Gastroesophageal sphincter (tissue), 4 donors: Measurements from ENCODE around the gene WFDC1. TPM values are rescaled to one million over a fixed set of nuclear protein-coding genes. Genes with fewer than 3 reads are reported as not detected.

Experiments used
- ATAC-seq: fragments of 150-250 bp; one replicate; pipeline ENCODE4 v1.9.1; 2016; ENCODE audit warnings: mild to moderate bottlenecking, moderate library complexity
- H3K27ac ChIP-seq, 4 donors: fragments of 200-600 bp; sonication (generic) in 3 of 4; 1 replicate in 3 of 4; 2 replicates in 1 of 4; pipeline ENCODE4 v1.5.1; 2016 to 2019
- H3K27me3 ChIP-seq: fragments of 200-600 bp; sonication (generic); one replicate; pipeline ENCODE4 v1.5.1; 2019
- H3K36me3 ChIP-seq, 2 donors: fragments of 200-600 bp; sonication (generic); one replicate each; pipeline ENCODE4 v1.5.1; 2019; ENCODE audit warnings: control low read depth in 1 of 2
- H3K4me1 ChIP-seq, 3 donors: fragments of 200-600 bp; sonication (generic); 1 replicate in 2 of 3; 2 replicates in 1 of 3; pipeline ENCODE4 v1.5.1; 2016 to 2019; ENCODE audit warnings: control low read depth in 2 of 3
- H3K4me3 ChIP-seq, 2 donors: fragments of 200-600 bp; sonication (generic); one replicate each; pipeline ENCODE4 v1.5.1; 2019; ENCODE audit warnings: mild to moderate bottlenecking in 1 of 2, moderate library complexity in 1 of 2
- H3K9me3 ChIP-seq, 3 donors: fragments of 200-600 bp; sonication (generic); one replicate each; pipeline ENCODE4 v1.5.1; 2017 to 2019; ENCODE audit warnings: control low read depth in 2 of 3
- CTCF ChIP-seq, 4 experiments: fragments of 200-600 bp in 2 of 4; fragments of 450-650 bp in 2 of 4; sonication (generic) in 1 of 4; IDR thresholded peaks; one replicate each; pipeline ENCODE4 v1.5.1; 2017 to 2019; ENCODE audit warnings: antibody characterized with exemption in 4 of 4, mild to moderate bottlenecking in 2 of 4, moderate library complexity in 2 of 4
- EP300 ChIP-seq: sonication (generic); formaldehyde crosslinking; IDR thresholded peaks from one replicate; pipeline ENCODE4 v1.6.1; 2017; ENCODE audit warnings: antibody characterized with exemption, mild to moderate bottlenecking
- POLR2A ChIP-seq, 2 donors: fragments of 450-650 bp; IDR thresholded peaks; one replicate each; pipeline ENCODE4 v1.6.1; 2017; ENCODE audit warnings: antibody characterized with exemption in 2 of 2, mild to moderate bottlenecking in 2 of 2, moderate library complexity in 1 of 2
- POLR2AphosphoS5 ChIP-seq: sonication (generic); formaldehyde crosslinking; IDR thresholded peaks from one replicate; pipeline ENCODE4 v1.6.1; 2017; ENCODE audit warnings: antibody characterized with exemption
- WGBS, 2 donors: methylation state at CpG; one replicate each; pipeline ENCODE4 v1.1.5; 2018; ENCODE audit warnings: low coverage in 1 of 2; 5-methylcytosine and 5-hydroxymethylcytosine counted together
- total RNA-seq, 4 donors: library from RNA; depleted of rRNA; stranded (reverse); fragments of >200 nt; gene quantifications; one replicate each; pipeline ENCODE4 v1.1.0, GENCODE V29; 2016

WFDC1 gene
- total RNA-seq, 4 donors from 2014 or later: 25.0 to 53.1 (median 38.2) TPM

- TF ChIP-seq POLR2AphosphoS5: no peak
- no peak for TF ChIP-seq CTCF (IDR thresholded peaks at IDR 0.05)
- no peak for TF ChIP-seq EP300
- no peak for TF ChIP-seq POLR2A (IDR thresholded peaks at IDR 0.05)
- peaks cover 20% of the 10 kb centered on the region for H3K27me3 ChIP-seq
- no peak for ATAC-seq
- H3K9me3 ChIP-seq: peaks cover 0 to 6% (median 0%) of the 10 kb centered on the region in 3 donors
- H3K36me3 ChIP-seq: no peaks in the 10 kb centered on the region
- no peak overlapping the region for H3K4me3 ChIP-seq
- H3K27ac ChIP-seq: no peak overlapping the region
- H3K4me1 ChIP-seq: no peaks in the 10 kb centered on the region
- 67 to 86% methylated on average over 1 to 3 of the region's 5 CpGs for WGBS, 2 donors
Observed at GRCh38 chr16:84247844-84248243, 46.8 kb upstream of the WFDC1 start.

- 56% methylated on average over 7 of the region's 7 CpGs for WGBS, 2 donors
- no peaks in the 10 kb centered on the region for H3K4me1 ChIP-seq
- H3K27ac ChIP-seq: no peak overlapping the region
- H3K9me3 ChIP-seq: peaks cover 0 to 14% (median 0%) of the 10 kb centered on the region in 3 donors
- H3K4me3 ChIP-seq: no peak overlapping the region
- ATAC-seq: no peak
- no peak for TF ChIP-seq POLR2AphosphoS5
- TF ChIP-seq CTCF (IDR thresholded peaks at IDR 0.05): no peak
- no peak for TF ChIP-seq EP300
- TF ChIP-seq POLR2A (IDR thresholded peaks at IDR 0.05): no peak
- peaks cover 17% of the 10 kb centered on the region for H3K27me3 ChIP-seq
- no peaks in the 10 kb centered on the region for H3K36me3 ChIP-seq
Observed at GRCh38 chr16:84252184-84252583, 42.5 kb upstream of the WFDC1 start.

GRCh38 chr16:84253173-84253572, 41.5 kb upstream of the WFDC1 start:
- peaks cover 19% of the 10 kb centered on the region for H3K27me3 ChIP-seq
- no peak for TF ChIP-seq POLR2A (IDR thresholded peaks at IDR 0.05)
- no peak for TF ChIP-seq EP300
- TF ChIP-seq CTCF (IDR thresholded peaks at IDR 0.05): no peak
- no peak for TF ChIP-seq POLR2AphosphoS5
- H3K27ac ChIP-seq: no peak overlapping the region
- no peaks in the 10 kb centered on the region for H3K4me1 ChIP-seq
- no peak for ATAC-seq
- 62% methylated on average over 3 of the region's 4 CpGs; no CpG with 5 or more reads in 1 of the 2 donors for WGBS, 2 donors
- H3K9me3 ChIP-seq: peaks cover 0 to 14% (median 0%) of the 10 kb centered on the region in 3 donors
- no peaks in the 10 kb centered on the region for H3K36me3 ChIP-seq
- H3K4me3 ChIP-seq: no peak overlapping the region

GRCh38 chr16:84254062-84254461, 40.6 kb upstream of the WFDC1 start:
- H3K27me3 ChIP-seq: peaks cover 25% of the 10 kb centered on the region
- no peak overlapping the region for H3K27ac ChIP-seq
- TF ChIP-seq POLR2AphosphoS5 (no peak), POLR2A (IDR thresholded peaks at IDR 0.05) (no peak), EP300 (no peak), CTCF (IDR thresholded peaks at IDR 0.05) (no peak)
- H3K9me3 ChIP-seq: peaks cover 0 to 14% (median 0%) of the 10 kb centered on the region in 3 donors
- no peaks in the 10 kb centered on the region for H3K36me3 ChIP-seq
- no peak for ATAC-seq
- no peaks in the 10 kb centered on the region for H3K4me1 ChIP-seq
- 29 to 40% methylated on average over 1 to 3 of the region's 4 CpGs for WGBS, 2 donors
- H3K4me3 ChIP-seq: no peak overlapping the region

- H3K36me3 ChIP-seq: no peaks in the 10 kb centered on the region
- no peaks in the 10 kb centered on the region for H3K4me1 ChIP-seq
- 69% methylated on average over 2 of the region's 4 CpGs; no CpG with 5 or more reads in 1 of the 2 donors for WGBS, 2 donors
- H3K27me3 ChIP-seq: peaks cover 24% of the 10 kb centered on the region
- TF ChIP-seq EP300: no peak
- no peak for TF ChIP-seq POLR2AphosphoS5
- TF ChIP-seq POLR2A (IDR thresholded peaks at IDR 0.05): no peak
- TF ChIP-seq CTCF (IDR thresholded peaks at IDR 0.05): no peak
- ATAC-seq: no peak
- peaks cover 0 to 14% (median 0%) of the 10 kb centered on the region in 3 donors for H3K9me3 ChIP-seq
- H3K27ac ChIP-seq: no peak overlapping the region
- H3K4me3 ChIP-seq: no peak overlapping the region
Observed at GRCh38 chr16:84255050-84255810, 39.4 kb upstream of the WFDC1 start.
